NCI-H1105 (cell line): ENCODE data around the gene AK5.
"Not testable (repeated sequence)": the region's sequence is repeated elsewhere in the genome, so short reads cannot be mapped to it uniquely, and the experiment has no call there.

ENCODE experiments used
- DNase-seq: peaks from one replicate; lab custom pipeline; 2025; lab: John Stamatoyannopoulos, UW

The AK5 gene

GRCh38 chr1:77400781-77401180 lies 119.0 kb downstream of the AK5 start:
- DNase-seq = no peak

DNA sequence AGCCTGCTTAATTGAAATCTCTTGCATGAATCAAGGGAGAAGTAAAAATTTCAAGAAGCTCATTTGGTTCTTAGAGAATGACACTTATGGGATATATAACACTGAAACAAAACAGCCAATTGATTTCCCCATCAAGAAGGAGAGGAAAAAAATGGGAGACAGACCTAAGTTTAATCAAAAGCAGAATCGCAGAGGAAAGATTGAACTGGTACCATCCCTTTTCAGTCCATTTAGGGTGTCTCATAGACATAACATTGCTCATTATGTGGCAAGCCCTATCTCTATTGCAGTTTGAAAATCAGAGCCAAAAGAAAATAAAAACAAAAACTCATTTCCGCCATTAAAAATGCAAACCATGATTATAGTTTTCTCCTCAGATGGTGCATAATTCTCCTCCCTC lies 119.6 kb downstream of the AK5 start:
- DNase-seq = no peak

DNA sequence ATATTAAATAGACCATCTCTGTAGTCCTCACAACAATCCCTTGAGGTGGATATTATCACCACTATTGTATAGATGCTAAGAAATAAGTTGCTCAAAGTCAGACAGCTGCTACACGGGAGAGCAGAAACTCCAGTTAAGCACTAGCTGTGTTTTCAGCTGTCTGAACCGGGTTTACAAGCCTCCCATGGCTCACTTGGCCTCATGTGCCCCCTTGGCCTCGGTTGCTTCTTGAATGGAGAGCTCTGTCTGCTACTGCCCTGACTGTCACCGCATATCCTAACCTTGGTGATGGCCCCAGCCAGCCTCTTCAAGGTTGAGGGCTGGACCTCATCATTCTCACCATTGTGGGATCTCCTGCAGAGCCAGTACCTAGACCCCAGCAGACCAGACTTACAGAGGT lies 123.4 kb downstream of the AK5 start:
- no peak for DNase-seq

- DNase-seq = peak; percentile 39
Observed at GRCh38 chr1:77406661-77407060, 124.8 kb downstream of the AK5 start.

- DNase-seq = no peak
Observed at GRCh38 chr1:77407738-77408375, 126.0 kb downstream of the AK5 start.

DNA sequence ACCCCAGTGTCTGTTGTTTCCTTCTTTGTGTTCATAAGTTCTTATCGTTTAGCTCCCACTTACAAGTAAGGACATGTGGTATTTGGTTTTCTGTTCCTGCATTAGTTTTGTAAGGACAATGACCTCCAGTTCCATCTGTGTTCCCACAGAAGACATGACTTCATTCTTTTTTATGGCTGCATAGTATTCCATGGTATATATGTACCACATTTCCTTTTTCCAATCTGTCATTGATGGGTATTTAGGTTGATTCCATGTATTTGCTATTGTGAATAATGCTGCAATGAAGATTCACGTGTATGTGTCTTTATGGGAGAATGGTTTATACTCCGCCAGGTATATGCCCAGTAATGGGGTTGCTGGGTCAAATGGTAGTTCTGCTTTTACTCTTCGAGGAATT lies 127.1 kb downstream of the AK5 start:
- DNase-seq = not testable (repeated sequence)

DNA sequence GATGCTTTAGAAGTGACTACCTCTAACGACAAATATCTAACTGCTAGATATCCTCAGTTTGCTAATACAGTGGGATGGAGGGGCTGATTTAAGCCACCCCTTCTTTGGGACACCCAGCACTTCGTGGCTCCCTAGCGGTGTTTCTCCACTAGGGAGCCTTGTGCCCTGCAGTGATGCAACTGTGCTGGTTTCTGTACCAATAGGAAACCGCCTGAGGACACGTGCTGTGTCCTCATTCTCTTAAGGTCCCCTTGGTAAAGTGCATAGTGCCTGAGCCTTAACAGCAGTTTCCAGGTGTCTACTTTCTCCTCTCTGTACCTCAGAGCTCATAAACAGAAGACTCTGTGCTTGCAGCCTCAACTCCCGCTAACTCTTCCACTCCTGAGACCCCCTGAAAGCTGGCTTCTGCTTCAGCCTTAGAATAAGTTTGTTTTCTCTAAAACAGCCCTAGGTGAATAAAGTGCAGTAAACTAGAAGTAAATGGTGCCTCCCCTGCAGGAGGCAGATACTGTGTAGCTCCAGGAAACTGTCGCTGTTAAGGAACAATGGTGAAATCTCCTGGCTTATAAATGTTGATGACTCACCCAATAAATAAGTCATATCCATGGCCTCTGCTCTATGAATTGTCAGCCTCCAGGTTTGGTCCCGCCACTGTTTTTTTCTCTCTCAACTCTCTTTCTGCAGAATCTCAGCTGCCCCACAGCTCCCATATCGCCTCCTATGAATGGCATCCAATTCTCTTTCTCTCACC lies 130.4 kb downstream of the AK5 start:
- DNase-seq = no peak

- DNase-seq = no peak
Observed at GRCh38 chr1:77412820-77413530, 131.2 kb downstream of the AK5 start.

DNA sequence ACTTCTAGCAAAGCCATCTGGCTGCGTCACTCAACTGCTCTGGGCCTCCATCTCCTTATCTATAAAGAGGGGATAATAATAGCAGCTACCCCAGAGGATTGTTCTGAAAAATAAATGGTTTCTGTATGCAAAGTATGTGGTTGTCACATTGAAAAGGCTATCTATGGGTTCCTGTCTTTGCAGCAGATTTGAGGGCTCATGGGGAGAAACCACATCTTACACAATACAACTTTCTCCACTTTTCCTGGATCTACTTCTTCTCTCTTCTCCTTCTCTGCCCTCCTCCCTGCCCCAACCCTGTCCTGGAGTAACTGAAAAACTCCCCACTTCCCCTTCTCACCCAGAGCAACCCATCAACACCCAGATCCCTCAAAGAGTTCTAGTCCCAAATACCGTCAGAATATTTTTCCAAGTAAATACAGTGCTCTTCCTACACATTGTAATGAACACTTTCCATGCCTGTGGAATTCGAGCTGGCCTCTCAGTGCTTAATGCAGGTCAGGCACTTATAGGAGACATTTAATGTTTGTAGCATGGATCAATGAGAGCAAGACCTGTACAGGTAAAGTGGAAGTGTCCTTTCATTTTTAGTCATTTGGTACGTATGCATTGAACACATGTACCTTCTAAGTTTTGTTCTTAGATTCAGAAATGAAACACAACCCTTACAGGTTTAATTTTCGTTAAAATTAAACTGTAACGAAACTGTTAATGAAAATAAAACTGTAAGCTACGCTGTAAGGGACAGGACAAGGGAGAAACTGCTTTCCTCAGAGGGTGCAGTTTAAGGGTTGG lies 131.9 kb downstream of the AK5 start:
- no peak for DNase-seq

DNA sequence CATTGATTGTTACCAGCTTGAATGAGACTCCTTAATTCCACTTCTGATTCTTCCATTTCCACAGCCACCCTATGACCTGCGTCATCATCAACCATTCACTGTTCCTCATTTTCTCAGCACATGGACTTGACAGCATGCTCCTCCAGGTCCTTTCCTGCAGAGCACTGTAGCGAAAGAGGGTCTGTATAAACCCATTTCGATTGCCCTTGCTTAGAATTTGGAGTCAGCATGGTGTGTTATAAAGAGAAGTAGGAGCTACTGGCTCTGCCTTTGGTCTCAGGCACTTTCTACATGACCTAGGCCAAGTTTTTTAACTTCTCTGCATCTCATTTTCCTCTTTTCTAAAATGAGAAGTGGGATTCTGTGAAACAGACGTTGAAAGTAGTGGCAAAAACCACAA lies 133.8 kb downstream of the AK5 start:
- DNase-seq = no peak

DNA sequence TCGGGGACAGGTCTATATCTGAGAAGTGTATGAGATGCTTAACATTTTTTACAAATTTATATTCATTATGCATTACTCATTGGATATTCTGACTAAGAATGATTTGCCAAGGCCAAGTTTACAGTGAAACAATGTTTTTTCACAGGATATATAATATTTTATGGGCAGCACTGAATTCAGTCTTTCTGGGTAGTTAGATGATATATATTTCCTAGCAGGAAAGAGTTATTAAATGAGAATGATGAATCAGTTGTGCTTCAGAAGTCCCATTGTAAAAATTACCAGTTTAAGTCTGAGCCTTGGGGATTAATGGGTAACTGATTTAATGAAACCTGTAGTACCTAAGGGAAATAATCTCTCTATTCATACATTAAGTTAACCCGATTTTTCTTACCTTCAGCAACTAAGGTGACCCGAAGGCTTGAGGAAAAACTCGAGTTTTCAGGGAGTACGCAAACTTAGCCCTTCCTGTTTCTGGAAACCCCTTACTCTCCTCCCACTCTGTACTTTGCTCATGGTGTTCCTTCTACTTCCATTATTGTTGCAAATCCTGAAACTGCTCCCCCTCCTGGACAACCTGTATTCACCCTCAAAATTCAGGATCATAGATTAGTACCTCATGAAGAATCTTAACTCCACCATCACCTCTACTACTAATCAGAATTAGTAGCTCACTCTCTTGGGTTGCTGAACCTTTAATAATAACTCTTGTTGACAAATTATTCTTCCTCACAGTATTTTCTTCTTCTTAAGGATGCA lies 135.1 kb downstream of the AK5 start:
- no peak for DNase-seq

GRCh38 chr1:77418055-77418454 lies 136.2 kb downstream of the AK5 start:
- DNase-seq = not testable (repeated sequence)

DNA sequence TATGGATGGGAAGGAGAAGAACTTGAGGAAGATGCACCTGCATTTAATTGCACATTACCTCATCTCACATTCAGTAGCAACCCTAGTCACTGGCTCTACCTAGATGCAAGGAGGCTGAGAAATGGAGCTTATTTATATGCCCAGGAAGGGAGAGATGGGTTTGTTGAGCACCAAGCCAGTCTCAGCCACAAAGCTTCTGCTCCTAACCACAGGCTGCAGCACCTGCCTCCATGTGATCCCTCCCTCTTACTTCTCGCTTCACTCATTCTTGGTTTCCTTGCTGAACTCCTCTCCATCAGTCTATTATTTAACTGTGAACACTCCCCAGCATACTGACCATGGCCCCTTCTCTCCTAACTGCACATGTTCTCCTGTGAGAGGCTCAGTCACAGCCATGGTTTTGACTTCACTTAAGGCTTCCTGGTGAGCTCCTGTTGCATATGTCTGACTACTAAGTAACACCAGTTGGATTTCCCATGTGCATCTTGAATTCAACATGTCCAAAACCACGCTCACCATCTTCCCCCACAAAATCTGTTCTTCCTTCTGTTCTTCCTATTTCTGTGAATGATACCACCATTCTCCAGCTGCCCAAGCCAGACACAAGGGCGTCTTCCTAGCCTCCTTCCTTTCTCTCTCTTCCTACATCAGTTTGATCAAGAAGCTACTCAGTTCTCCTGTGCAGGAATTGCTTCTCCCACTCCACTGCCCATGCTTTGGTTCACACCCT lies 139.8 kb downstream of the AK5 start:
- no peak for DNase-seq

GRCh38 chr1:77424236-77424635 lies 142.4 kb downstream of the AK5 start:
- DNase-seq = no peak

GRCh38 chr1:77428068-77428467 lies 146.2 kb downstream of the AK5 start:
- DNase-seq = no peak

DNA sequence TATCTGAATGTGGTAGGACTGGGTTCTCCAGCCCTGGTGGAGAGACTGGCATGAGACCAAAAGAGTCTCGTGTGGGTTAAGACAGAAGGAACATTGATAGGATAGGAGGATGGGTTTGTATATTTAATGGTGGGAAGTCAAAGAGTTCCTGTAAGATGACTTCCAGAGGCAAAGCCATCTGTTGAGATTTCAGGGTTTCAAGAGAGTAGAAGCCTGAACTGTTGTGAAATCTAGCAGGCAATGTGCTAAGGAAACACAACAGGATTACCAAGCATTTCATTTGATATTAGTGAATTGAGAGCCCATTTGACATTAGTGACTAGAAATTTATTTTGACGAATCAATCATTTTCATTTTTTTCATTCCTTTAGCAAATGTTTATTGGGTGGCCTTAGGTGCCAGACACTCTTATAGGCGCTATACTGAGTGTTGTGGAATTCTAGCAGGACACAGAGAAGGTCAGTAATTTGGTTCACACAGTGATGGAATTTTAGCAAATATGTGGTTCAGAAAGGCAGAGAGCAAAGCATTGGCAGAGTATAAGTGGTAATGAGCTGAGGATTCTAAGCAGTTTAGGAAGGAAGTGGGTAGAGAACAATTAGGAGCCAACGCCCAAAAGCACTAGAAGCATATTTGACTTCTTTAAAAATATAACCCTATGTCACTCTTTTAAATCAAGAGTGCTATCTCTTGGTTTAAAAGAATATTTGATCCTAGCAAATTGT lies 149.3 kb downstream of the AK5 start:
- DNase-seq = no peak

DNA sequence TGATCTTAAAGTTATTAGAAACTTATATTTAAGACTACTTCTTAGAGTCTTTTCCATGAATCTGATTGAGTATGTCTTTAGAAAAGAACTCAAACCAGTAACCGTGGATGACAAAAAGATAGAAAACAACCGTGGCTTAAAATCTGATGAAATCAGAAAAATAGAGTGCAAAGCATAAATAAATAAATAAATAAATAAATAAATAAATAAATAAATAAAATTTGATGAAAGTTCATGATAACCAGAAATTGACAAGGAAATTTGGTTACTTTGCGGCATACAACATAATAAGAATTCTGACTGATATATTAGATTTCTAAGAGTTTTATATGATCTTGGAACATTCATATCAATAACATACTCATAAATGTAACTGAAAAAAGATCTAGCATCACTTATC lies 152.1 kb downstream of the AK5 start:
- DNase-seq = no peak

DNA sequence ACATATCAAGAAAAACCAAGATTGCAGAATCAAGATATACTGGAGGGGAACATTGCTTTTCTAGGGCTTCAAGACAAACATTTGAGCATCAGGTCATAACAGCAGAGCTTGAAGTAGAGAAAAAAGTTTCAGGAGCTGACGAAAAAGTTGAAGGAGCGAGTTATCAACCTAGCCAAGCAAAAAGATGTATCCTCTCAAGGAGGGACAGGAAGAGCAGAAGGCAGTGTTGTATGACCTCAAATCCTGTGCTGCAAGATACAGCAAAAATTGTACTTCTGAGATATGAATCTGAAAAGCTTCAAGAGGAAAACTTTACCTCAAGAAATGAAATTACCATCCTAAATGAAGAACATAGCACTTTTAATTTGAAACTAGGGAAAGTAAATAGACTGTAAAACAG lies 153.1 kb downstream of the AK5 start:
- DNase-seq = no peak

- DNase-seq = no peak
Observed at GRCh38 chr1:77438236-77438913, 156.6 kb downstream of the AK5 start.
